ENCODE measurements around the gene DNHD1. TPM values are rescaled to one million over a fixed set of nuclear protein-coding genes. Genes with fewer than 3 reads are reported as not detected.
A peak's percentile ranks its signal among the peaks of the same experiment; 100 is the strongest.

DNHD1 gene
- total and polyA plus RNA-seq, 9 of the 15 experiments (the other 6 are each of a cell fraction or from before 2014, with no cell fraction given), result 0.82 to 9.7 (median 3.8) TPM

- TF ChIP-seq ATF6 (CRISPR knock-in tag; IDR thresholded peaks at IDR 0.05) (no peak), ZNF224 (CRISPR knock-in tag; IDR thresholded peaks at IDR 0.05) (no peak)
Observed at GRCh38 chr11:6530848-6531247, 33.8 kb downstream of the DNHD1 start (continued).

- peak; percentile 86 for FAIRE-seq
- no peak for TF ChIP-seq MAX (CRISPR knock-in tag; IDR thresholded peaks at IDR 0.05)
- no peak for TF ChIP-seq CBX3 (IDR thresholded peaks at IDR 0.05; ENCODE audit: borderline replicate concordance in 1 of 2, low read length in 2 of 2)
- no peak for TF ChIP-seq TSC22D4 (tag; IDR thresholded peaks at IDR 0.05)
- no peak for TF ChIP-seq ZBTB11 (CRISPR knock-in tag; IDR thresholded peaks at IDR 0.05)
- 0 out of 2 replicates have a peak, but pooled peaks have one; percentile 23 for TF ChIP-seq GABPB1 (CRISPR knock-in tag; IDR thresholded peaks at IDR 0.05)
- TF ChIP-seq ZNF354B (CRISPR knock-in tag; IDR thresholded peaks at IDR 0.05), result no peak
- TF ChIP-seq NEUROD1 (IDR thresholded peaks at IDR 0.05; ENCODE audit: borderline replicate concordance, low read depth, low read length, partially characterized antibody), result no peak
- TF ChIP-seq PML (IDR thresholded peaks at IDR 0.05; ENCODE audit: low read length), result no peak
- no peak for TF ChIP-seq ZFP1 (CRISPR knock-in tag; IDR thresholded peaks at IDR 0.05)
- no peak for TF ChIP-seq VEZF1 (CRISPR knock-in tag; IDR thresholded peaks at IDR 0.05)
- no peak for TF ChIP-seq PHF21A (IDR thresholded peaks at IDR 0.05; ENCODE audit: borderline replicate concordance, low read depth)
Observed at GRCh38 chr11:6531267-6531752, 34.2 kb downstream of the DNHD1 start.

More at GRCh38 chr11:6531267-6531752, 34.2 kb downstream of the DNHD1 start:
- 0% methylated on average over 1 of the region's 1 CpG for WGBS (ENCODE audit: insufficient coverage, low coverage, missing lambda C conversion rate)
- no peaks in the 10 kb centered on the region; a peak in 1 of 5 replicates for H3K4me1 ChIP-seq (replicated peaks in 1 of 2; ENCODE audit: control insufficient read depth in 2 of 2, insufficient read depth in 2 of 2, low read length in 2 of 2)
- no peak overlapping the region for H3K9ac ChIP-seq (ENCODE audit: insufficient read depth in 1 of 2, low read depth in 2 of 2, low read length in 2 of 2)
- H3K4me3 ChIP-seq, result no peak overlapping the region
- ChIA-PET CTCF (ENCODE audit: low intra/inter-chr PET ratio) (interaction anchor here (0.5 to 2.8 kb wide), 7 partner anchors 73 to 175 kb away, joined by 3 to 11 read pairs (median 4); partner anchors contain the start of genes ILK, MRPL17 and RRP8), POLR2A (interaction anchor here (0.7 to 1.5 kb wide), 13 partner anchors 10 to 161 kb away, joined by 3 to 6 read pairs (median 4); partner anchors contain the start of gene TAF10)
- intact Hi-C loops (cut with micrococcal nuclease), result loop anchor here (1.0 to 5.0 kb wide), 6 partner anchors 37 to 175 kb away; partner anchors contain the start of genes MRPL17 and TPP1
- no peaks in the 10 kb centered on the region for H3K9me1 ChIP-seq (ENCODE audit: control insufficient read depth, insufficient read depth, low read length)
- no TSS peak for BruUV-seq (replicated peaks)
- H3K4me2 ChIP-seq (ENCODE audit: insufficient read depth, low read length), result no peak overlapping the region
- ATAC-seq (peak; percentile 90), DNase-seq (ENCODE audit: extremely low read depth in 1 of 4, low spot score in 3 of 4) (peak; percentile 65 to 69 (median 67))
- H3K36me3 ChIP-seq (ENCODE audit: control insufficient read depth, insufficient read depth, low read length), result no peaks in the 10 kb centered on the region; the same call in 2 of the 3 replicates
- H3K27me3 ChIP-seq (ENCODE audit: control insufficient read depth in 2 of 2, insufficient read depth in 2 of 2, low read length in 2 of 2), result no peaks in the 10 kb centered on the region
- H3K9me3 ChIP-seq (replicated peaks; ENCODE audit: control insufficient read depth, insufficient read depth, low read depth, low read length), result no peaks in the 10 kb centered on the region
- no peaks in the 10 kb centered on the region for H3K79me2 ChIP-seq (ENCODE audit: control insufficient read depth, insufficient read depth, low read length)
- no peaks in the 10 kb centered on the region for H4K20me1 ChIP-seq (replicated peaks; ENCODE audit: control insufficient read depth, insufficient read depth, low read length)
- no peak overlapping the region for H3K27ac ChIP-seq (ENCODE audit: extremely low read depth, low read depth, low read length)
- in situ Hi-C loops (cut with MboI), result loop anchor here (5.0 to 10.0 kb wide), 2 partner anchors 76 to 143 kb away; no protein-coding TSS in a partner anchor
- no peak overlapping the region for H2AFZ ChIP-seq (ENCODE audit: low read depth, low read length)
